Esophagus squamous epithelium (tissue), 4 donors: ENCODE measurements around the gene NSG2.

ENCODE experiments used
- POLR2A ChIP-seq, 4 donors: fragments of 450-650 bp; IDR thresholded peaks; one replicate each; pipeline ENCODE4 v1.6.1; 2017; ENCODE audit warnings: antibody characterized with exemption in 4 of 4, mild to moderate bottlenecking in 4 of 4, moderate library complexity in 3 of 4
- TF ChIP-seq, protein P1 (sequence below), 6 experiments: fragments of 450-650 bp in 4 of 6; fragments of 200-600 bp in 2 of 6; sonication (generic) in 2 of 6; IDR thresholded peaks; one replicate each; pipeline ENCODE4 v1.5.1; 2016 to 2019; ENCODE audit warnings: antibody characterized with exemption in 6 of 6, mild to moderate bottlenecking in 4 of 6, moderate library complexity in 4 of 6

DNA sequence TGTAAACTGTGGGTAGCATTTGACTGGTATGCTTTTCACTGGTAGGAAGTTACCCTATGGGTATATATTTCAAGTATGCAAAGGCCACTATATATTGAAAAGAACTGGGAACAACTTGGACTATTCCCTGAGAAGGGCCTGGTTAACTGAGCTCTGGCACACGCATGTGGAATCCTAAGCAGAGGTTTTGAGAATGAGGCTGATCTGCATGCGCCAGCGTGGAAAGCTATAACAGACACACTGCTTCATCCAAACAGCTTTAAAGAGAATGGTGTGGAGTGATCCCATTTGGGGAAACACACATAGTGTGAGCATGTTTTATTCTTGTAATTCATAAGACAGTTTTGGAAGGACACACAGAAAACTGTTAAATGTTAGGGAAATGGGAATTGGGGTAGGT is 8.4 kb downstream of the NSG2 start:
- TF ChIP-seq, protein P1, sequence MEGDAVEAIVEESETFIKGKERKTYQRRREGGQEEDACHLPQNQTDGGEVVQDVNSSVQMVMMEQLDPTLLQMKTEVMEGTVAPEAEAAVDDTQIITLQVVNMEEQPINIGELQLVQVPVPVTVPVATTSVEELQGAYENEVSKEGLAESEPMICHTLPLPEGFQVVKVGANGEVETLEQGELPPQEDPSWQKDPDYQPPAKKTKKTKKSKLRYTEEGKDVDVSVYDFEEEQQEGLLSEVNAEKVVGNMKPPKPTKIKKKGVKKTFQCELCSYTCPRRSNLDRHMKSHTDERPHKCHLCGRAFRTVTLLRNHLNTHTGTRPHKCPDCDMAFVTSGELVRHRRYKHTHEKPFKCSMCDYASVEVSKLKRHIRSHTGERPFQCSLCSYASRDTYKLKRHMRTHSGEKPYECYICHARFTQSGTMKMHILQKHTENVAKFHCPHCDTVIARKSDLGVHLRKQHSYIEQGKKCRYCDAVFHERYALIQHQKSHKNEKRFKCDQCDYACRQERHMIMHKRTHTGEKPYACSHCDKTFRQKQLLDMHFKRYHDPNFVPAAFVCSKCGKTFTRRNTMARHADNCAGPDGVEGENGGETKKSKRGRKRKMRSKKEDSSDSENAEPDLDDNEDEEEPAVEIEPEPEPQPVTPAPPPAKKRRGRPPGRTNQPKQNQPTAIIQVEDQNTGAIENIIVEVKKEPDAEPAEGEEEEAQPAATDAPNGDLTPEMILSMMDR (IDR thresholded peaks at IDR 0.05), result no peak
- no peak for TF ChIP-seq POLR2A (IDR thresholded peaks at IDR 0.05)
